Measurements from ENCODE around the gene PRDM16.

PRDM16 gene

DNA sequence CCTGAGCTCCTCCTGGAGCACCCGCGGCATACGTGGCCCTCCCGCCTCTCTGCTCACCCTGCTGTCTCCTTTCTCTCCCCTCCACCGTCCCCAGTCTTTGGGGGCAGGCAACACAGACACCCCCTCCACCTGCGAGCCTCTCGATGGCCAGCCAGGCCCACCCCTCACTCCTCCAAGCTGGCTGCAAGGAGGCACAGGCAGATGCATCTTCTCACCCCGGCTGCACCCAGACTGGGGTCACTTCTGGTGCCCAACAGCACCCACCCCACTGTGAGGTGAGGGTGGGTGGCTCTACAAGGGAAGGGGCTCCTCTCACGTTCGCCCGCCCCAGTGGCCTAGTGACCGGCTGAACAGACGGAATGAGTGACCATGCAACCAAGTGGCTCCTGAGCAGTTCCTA, 277.5 kb downstream of the PRDM16 start:
- Histone ChIP-seq H3K36me3 (ENCODE audit: control insufficient read depth, insufficient read depth, low read length) (no peaks in the 10 kb centered on the region), H3K4me1 (ENCODE audit: control insufficient read depth, insufficient read depth, low read length, poor library complexity, severe bottlenecking) (no peaks in the 10 kb centered on the region), H3K27ac (ENCODE audit: insufficient read depth, low read length, poor library complexity, severe bottlenecking) (no peak overlapping the region), H3K4me3 (ENCODE audit: insufficient read depth, low read depth, low read length, poor library complexity, severe bottlenecking) (no peak overlapping the region), H3K9me3 (ENCODE audit: control insufficient read depth, low read length) (no peaks in the 10 kb centered on the region), H3K27me3 (replicated peaks; ENCODE audit: control insufficient read depth, insufficient read depth, low read length, poor library complexity, severe bottlenecking) (no peaks in the 10 kb centered on the region)
- DNase-seq: no peak

DNA sequence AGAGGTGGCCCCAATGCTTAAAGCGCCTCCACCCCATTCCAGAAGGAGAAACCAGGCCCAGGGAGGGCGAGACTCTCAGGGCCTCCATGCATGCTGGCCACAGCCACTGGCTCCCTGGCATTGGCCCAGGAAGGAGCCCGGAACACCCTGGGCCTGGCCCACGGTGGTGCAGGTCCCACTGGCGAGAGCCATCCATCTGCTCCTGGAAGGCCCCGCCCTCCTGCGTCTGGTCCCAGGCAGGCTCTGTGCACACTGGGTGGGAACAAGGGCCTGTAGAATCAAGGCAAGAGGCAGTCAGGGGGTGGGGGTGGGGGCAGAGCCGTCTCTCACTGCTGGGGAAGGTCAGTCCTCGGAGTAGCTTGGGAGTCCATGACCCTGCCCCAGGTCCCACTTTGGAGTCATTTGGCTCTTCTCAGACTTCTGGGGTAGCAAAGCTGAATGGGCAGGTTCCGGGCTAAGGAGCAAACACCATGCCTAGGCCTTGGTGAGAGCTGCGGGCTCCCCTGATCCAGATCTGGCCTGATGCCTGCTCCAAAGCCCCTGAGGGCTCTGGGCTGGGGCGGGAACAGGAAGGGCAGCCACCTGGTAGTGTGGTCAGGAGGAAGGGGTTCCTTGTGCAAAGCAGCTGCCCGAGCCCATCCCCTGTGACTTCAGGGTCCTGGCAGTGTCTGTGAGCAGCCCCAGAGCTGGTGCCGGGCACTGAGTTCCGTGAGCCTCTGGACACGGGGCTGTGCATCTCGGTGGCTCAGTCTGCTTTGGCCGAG, 278.4 kb downstream of the PRDM16 start:
- Histone ChIP-seq H3K36me3 (ENCODE audit: control insufficient read depth, insufficient read depth, low read length) (no peaks in the 10 kb centered on the region), H3K27ac (ENCODE audit: insufficient read depth, low read length, poor library complexity, severe bottlenecking) (no peak overlapping the region), H3K4me1 (ENCODE audit: control insufficient read depth, insufficient read depth, low read length, poor library complexity, severe bottlenecking) (no peaks in the 10 kb centered on the region), H3K27me3 (replicated peaks; ENCODE audit: control insufficient read depth, insufficient read depth, low read length, poor library complexity, severe bottlenecking) (no peaks in the 10 kb centered on the region), H3K9me3 (ENCODE audit: control insufficient read depth, low read length) (no peaks in the 10 kb centered on the region), H3K4me3 (ENCODE audit: insufficient read depth, low read depth, low read length, poor library complexity, severe bottlenecking) (no peak overlapping the region)
- DNase-seq: no peak

- Histone ChIP-seq H3K4me1 (ENCODE audit: control insufficient read depth, insufficient read depth, low read length, poor library complexity, severe bottlenecking) (no peaks in the 10 kb centered on the region), H3K36me3 (ENCODE audit: control insufficient read depth, insufficient read depth, low read length) (no peaks in the 10 kb centered on the region), H3K4me3 (ENCODE audit: insufficient read depth, low read depth, low read length, poor library complexity, severe bottlenecking) (no peak overlapping the region), H3K27me3 (replicated peaks; ENCODE audit: control insufficient read depth, insufficient read depth, low read length, poor library complexity, severe bottlenecking) (no peaks in the 10 kb centered on the region), H3K9me3 (ENCODE audit: control insufficient read depth, low read length) (no peaks in the 10 kb centered on the region), H3K27ac (ENCODE audit: insufficient read depth, low read length, poor library complexity, severe bottlenecking) (no peak overlapping the region)
- DNase-seq: no peak
Observed at GRCh38 chr1:3348196-3348865, 279.3 kb downstream of the PRDM16 start.

- Histone ChIP-seq H3K36me3 (ENCODE audit: control insufficient read depth, insufficient read depth, low read length) (no peaks in the 10 kb centered on the region), H3K27me3 (replicated peaks; ENCODE audit: control insufficient read depth, insufficient read depth, low read length, poor library complexity, severe bottlenecking) (no peaks in the 10 kb centered on the region), H3K9me3 (ENCODE audit: control insufficient read depth, low read length) (no peaks in the 10 kb centered on the region), H3K4me3 (ENCODE audit: insufficient read depth, low read depth, low read length, poor library complexity, severe bottlenecking) (no peak overlapping the region), H3K4me1 (ENCODE audit: control insufficient read depth, insufficient read depth, low read length, poor library complexity, severe bottlenecking) (no peaks in the 10 kb centered on the region), H3K27ac (ENCODE audit: insufficient read depth, low read length, poor library complexity, severe bottlenecking) (no peak overlapping the region)
- DNase-seq: no peak
Observed at GRCh38 chr1:3349161-3349967, 280.4 kb downstream of the PRDM16 start.

DNA sequence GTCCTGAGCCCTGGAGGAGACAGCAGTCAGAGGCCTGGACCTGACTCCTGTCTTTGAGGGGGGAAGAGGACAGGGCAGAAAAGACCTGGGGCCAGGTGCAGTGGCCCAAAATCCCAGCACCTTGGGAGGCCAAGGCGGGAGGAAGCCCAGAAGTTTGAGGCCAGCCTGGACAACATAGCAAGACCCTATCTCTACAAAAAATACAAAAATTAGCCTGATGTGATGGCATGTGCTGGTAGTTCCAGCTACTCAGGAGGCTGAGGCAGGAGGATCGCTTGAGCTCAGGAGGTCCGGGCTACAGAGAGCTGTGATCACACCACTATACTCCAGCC, 280.9 kb downstream of the PRDM16 start:
- no peak for DNase-seq
- Histone ChIP-seq H3K27me3 (replicated peaks; ENCODE audit: control insufficient read depth, insufficient read depth, low read length, poor library complexity, severe bottlenecking) (no peaks in the 10 kb centered on the region), H3K27ac (ENCODE audit: insufficient read depth, low read length, poor library complexity, severe bottlenecking) (no peak overlapping the region), H3K4me3 (ENCODE audit: insufficient read depth, low read depth, low read length, poor library complexity, severe bottlenecking) (no peak overlapping the region), H3K9me3 (ENCODE audit: control insufficient read depth, low read length) (no peaks in the 10 kb centered on the region), H3K36me3 (ENCODE audit: control insufficient read depth, insufficient read depth, low read length) (no peaks in the 10 kb centered on the region), H3K4me1 (ENCODE audit: control insufficient read depth, insufficient read depth, low read length, poor library complexity, severe bottlenecking) (no peaks in the 10 kb centered on the region)

DNA sequence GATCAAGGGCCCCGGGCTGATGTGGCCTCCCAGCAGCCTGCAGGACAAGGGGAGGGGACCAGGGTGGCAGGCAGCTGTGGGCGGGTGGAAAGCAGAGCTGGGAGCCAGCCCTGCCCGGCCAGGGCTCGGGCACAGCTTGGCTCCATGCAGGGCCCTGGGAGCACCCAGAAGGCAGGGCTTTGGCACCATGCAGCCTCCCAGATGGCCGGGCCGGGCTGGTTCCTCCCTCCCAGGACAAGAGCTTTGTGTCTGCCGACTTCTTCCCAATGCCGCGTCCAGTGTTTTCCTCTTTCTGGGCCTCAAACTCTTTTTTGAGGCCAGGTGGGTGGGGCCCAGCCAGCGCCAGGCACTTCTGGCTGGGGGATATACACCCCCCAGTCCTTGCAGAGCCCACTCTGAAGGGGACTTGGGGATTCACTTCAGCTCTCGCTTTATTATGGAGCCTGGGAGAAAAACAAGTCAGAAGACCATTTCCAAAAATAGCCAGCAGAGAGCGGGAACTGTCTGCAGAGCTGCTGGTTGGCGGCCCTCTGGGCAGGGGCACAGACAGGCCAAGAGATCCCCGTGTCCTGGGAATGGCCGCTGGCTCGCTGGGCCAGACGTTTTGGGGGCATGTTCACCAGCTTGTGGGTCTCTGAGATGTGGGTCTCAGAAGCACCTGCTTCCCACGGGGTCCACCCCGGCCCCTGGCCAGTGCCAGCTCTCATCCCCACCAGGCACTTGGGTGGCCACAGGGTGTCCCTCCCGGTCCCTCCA, 281.7 kb downstream of the PRDM16 start:
- Histone ChIP-seq H3K36me3 (ENCODE audit: control insufficient read depth, insufficient read depth, low read length) (no peaks in the 10 kb centered on the region), H3K4me3 (ENCODE audit: insufficient read depth, low read depth, low read length, poor library complexity, severe bottlenecking) (no peak overlapping the region), H3K4me1 (ENCODE audit: control insufficient read depth, insufficient read depth, low read length, poor library complexity, severe bottlenecking) (no peaks in the 10 kb centered on the region), H3K27me3 (replicated peaks; ENCODE audit: control insufficient read depth, insufficient read depth, low read length, poor library complexity, severe bottlenecking) (no peaks in the 10 kb centered on the region), H3K27ac (ENCODE audit: insufficient read depth, low read length, poor library complexity, severe bottlenecking) (no peak overlapping the region), H3K9me3 (ENCODE audit: control insufficient read depth, low read length) (no peaks in the 10 kb centered on the region)
- DNase-seq: no peak

DNA sequence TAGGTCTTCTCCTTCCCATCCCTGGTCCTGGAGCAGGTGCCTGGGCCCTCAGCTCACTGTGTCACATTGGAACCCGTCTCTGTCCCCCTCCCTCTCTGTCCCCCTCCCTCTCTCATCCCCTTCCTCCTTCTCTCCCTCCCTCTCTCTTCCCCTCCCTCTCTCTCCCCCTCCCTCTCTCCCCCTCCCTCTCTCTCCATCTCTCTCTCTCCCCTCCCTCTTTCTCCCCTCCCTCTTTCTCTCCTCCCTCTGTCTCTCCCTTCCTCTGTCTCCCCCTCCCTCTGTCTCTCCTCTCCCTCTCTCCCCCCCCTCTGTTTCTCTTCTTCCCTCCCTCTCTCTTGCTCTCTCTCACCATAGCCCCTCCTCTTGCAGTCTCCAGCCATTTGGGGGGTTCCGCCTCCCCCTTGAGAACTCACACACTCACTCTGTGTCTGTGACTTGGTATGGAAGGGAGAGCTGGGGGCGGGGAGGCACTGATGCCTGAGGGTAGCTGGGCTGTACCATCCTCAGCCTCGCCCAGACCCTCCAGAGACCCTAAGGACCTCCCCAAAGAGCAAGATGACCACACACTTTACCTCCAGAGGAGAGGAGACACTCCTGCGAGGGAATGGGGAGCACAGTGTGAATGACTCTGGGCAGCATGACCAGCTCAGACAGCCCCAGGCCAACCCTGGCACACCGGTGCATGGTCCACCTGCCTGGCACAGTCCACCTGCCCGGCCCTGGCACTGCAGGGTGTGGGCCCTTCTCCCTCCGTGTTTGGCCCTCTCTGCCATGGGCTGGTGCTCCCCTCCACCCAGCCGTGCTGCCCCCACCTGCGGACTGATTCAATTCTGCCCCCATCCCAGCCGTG, 282.7 kb downstream of the PRDM16 start:
- Histone ChIP-seq H3K27ac (ENCODE audit: insufficient read depth, low read length, poor library complexity, severe bottlenecking) (no peak overlapping the region), H3K4me1 (ENCODE audit: control insufficient read depth, insufficient read depth, low read length, poor library complexity, severe bottlenecking) (no peaks in the 10 kb centered on the region), H3K4me3 (ENCODE audit: insufficient read depth, low read depth, low read length, poor library complexity, severe bottlenecking) (no peak overlapping the region), H3K36me3 (ENCODE audit: control insufficient read depth, insufficient read depth, low read length) (no peaks in the 10 kb centered on the region), H3K9me3 (ENCODE audit: control insufficient read depth, low read length) (no peaks in the 10 kb centered on the region), H3K27me3 (replicated peaks; ENCODE audit: control insufficient read depth, insufficient read depth, low read length, poor library complexity, severe bottlenecking) (no peaks in the 10 kb centered on the region)
- no peak for DNase-seq

DNA sequence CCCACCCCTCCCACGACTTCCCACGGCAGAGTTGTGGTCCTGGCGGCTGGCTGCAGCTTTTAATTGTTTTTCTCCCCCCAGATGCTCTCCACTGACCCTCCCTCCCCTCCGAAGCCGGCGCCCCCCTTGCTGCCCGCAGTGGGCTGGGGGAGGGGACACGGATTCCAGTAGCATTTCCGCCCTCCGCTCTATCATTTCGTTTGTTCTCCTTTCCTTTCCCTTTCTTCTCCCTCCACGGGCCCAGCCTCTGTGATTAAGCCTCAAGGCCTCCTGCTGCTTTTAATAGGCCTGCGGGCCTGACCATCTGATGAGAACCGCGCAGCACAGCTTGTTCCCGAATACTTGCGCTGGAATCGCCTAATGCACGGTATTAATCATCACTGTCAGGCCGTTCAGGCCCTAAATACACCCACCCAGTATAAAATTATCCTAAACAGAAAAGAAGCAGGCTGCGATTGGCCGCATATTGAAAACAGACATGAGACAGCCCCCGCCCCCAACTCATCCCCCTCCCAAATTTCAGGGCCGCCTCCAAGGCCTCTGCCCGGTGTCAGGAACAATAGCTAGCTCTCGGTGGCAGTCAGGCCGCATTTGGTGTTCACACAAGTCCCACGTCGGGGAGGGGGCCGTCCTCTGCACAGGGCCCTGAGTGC, 283.4 kb downstream of the PRDM16 start:
- no peak overlapping the region for H3K27ac ChIP-seq (ENCODE audit: insufficient read depth, low read length, poor library complexity, severe bottlenecking)
- no peak for DNase-seq
- no peaks in the 10 kb centered on the region for H3K27me3 ChIP-seq (replicated peaks; ENCODE audit: control insufficient read depth, insufficient read depth, low read length, poor library complexity, severe bottlenecking)
- H3K9me3 ChIP-seq (ENCODE audit: control insufficient read depth, low read length): no peaks in the 10 kb centered on the region
- H3K4me3 ChIP-seq (ENCODE audit: insufficient read depth, low read depth, low read length, poor library complexity, severe bottlenecking): no peak overlapping the region
- H3K4me1 ChIP-seq (ENCODE audit: control insufficient read depth, insufficient read depth, low read length, poor library complexity, severe bottlenecking): no peaks in the 10 kb centered on the region
- no peaks in the 10 kb centered on the region for H3K36me3 ChIP-seq (ENCODE audit: control insufficient read depth, insufficient read depth, low read length)

DNA sequence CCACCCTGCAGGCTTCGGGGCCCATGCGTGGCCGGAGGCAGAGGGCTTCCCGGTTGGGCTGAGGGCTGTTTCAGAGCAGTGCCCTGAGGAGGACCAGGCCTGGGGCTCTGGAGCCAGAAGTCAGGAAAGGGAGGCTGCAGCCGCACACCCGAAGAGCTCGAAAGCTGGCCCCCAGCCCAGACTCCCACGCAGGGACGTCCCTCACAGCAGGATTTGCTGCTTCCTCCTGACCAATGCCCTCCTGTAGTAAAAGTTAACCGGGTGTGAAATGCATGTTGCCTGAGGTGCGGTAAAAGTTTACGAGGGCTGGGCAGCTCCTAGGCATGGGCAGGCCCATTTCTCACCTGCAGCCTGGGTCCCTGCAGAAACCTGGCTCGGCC, 283.9 kb downstream of the PRDM16 start:
- Histone ChIP-seq H3K27me3 (replicated peaks; ENCODE audit: control insufficient read depth, insufficient read depth, low read length, poor library complexity, severe bottlenecking) (no peaks in the 10 kb centered on the region), H3K9me3 (ENCODE audit: control insufficient read depth, low read length) (no peaks in the 10 kb centered on the region), H3K27ac (ENCODE audit: insufficient read depth, low read length, poor library complexity, severe bottlenecking) (no peak overlapping the region), H3K4me1 (ENCODE audit: control insufficient read depth, insufficient read depth, low read length, poor library complexity, severe bottlenecking) (no peaks in the 10 kb centered on the region), H3K4me3 (ENCODE audit: insufficient read depth, low read depth, low read length, poor library complexity, severe bottlenecking) (no peak overlapping the region), H3K36me3 (ENCODE audit: control insufficient read depth, insufficient read depth, low read length) (no peaks in the 10 kb centered on the region)
- DNase-seq: no peak

Measured in effector memory CD4-positive, alpha-beta T cell (primary cell).